HCT116 (cell line): Measurements from ENCODE around the gene HDHD5. TPM values are rescaled to one million over a fixed set of nuclear protein-coding genes. Genes with fewer than 3 reads are reported as not detected.

Experiments used
- ATAC-seq: fragments of 200-7000 bp; cut with Tn5 transposase; 2 replicates; pipeline ENCODE4 v1.9.1; 2020; ENCODE audit warnings: mild to moderate bottlenecking, moderate library complexity
- BruUV-seq: library from RNA; stranded (reverse); fragments of 400-500 nt; replicated peaks from 2 replicates; lab custom pipeline; 2021; lab: Mats Ljungman, UMichigan
- CTCF ChIA-PET: fragments of 300-600 bp; sonication (Branson Sonifier 250); formaldehyde crosslinking; loops from one replicate; lab custom pipeline; 2021; ENCODE audit warnings: antibody characterized with exemption; lab: Charles Lee
- POLR2A ChIA-PET: fragments of 300-600, 350-600 bp; sonication (Branson Sonifier 250); formaldehyde crosslinking; loops from one replicate; lab custom pipeline; 2021; ENCODE audit warnings: antibody characterized with exemption; lab: Charles Lee
- RAD21 ChIA-PET, 2 experiments: fragments of 300-600 bp; sonication (Branson Sonifier 250); formaldehyde crosslinking; loops; one replicate each; lab custom pipeline; 2023; ENCODE audit warnings: low total read pairs in 2 of 2; ENCODE audit not compliant: uncharacterized antibody in 2 of 2, unreplicated experiment in 2 of 2, low non-redundant PET in 1 of 2; lab: Charles Lee
- DNase-seq: peaks from one replicate; pipeline ENCODE4 v3.0.0-alpha.2; 2010; ENCODE audit warnings: low read depth, low spot score
- H2AFZ ChIP-seq: fragments of 200-600 bp; shearing (Covaris generic), sonication (generic); 2 replicates; pipeline ENCODE4 v1.6.1; 2017; ENCODE audit warnings: low read depth, mixed run types, mixed read lengths, antibody characterized with exemption, low read length; ENCODE audit not compliant: poor library complexity, severe bottlenecking
- H3K27ac ChIP-seq: 2 replicates; pipeline ENCODE4 v1.5.1; 2012; ENCODE audit warnings: low read depth, low read length
- H3K27me3 ChIP-seq: fragments of 200-600 bp; sonication (generic); 2 replicates; pipeline ENCODE4 v1.6.1; 2016; ENCODE audit warnings: mixed run types, low read length, mixed read lengths; ENCODE audit not compliant: insufficient read depth
- H3K36me3 ChIP-seq, 2 experiments: fragments of 200-500 bp in 1 of 2; fragments of 200-600 bp in 1 of 2; sonication (Bioruptor generic) in 1 of 2; sonication (generic) in 1 of 2; 2 replicates each; pipeline versions ENCODE4 v1.5.1 to v1.6.1; 2014 to 2016; ENCODE audit warnings: low read length in 2 of 2, inconsistent platforms in 1 of 2, mixed read lengths in 1 of 2, mixed run types in 1 of 2; ENCODE audit not compliant: insufficient read depth in 2 of 2, control insufficient read depth in 1 of 2
- H3K4me1 ChIP-seq, 2 experiments: fragments of 200-600 bp in 1 of 2; sonication (generic) in 1 of 2; 2 replicates each; pipeline versions ENCODE4 v1.5.1 to v1.6.1; 2012 to 2017; ENCODE audit warnings: low read length in 2 of 2, inconsistent platforms in 1 of 2, mild to moderate bottlenecking in 1 of 2, mixed read lengths in 1 of 2, mixed run types in 1 of 2, moderate library complexity in 1 of 2; ENCODE audit not compliant: insufficient read depth in 2 of 2, control insufficient read depth in 1 of 2
- H3K4me2 ChIP-seq: fragments of 200-600 bp; sonication (generic); 2 replicates; pipeline ENCODE4 v1.6.1; 2017; ENCODE audit warnings: mixed run types, low read length, mixed read lengths
- H3K4me3 ChIP-seq, 2 experiments: fragments of 200-600 bp in 1 of 2; sonication (generic) in 1 of 2; replicated peaks in 1 of 2; 2 replicates each; pipeline ENCODE4 v1.5.1; 2011 to 2016; ENCODE audit warnings: low read length in 2 of 2, control low read depth in 1 of 2, low read depth in 1 of 2, mild to moderate bottlenecking in 1 of 2, mixed read lengths in 1 of 2, mixed run types in 1 of 2
- H3K79me2 ChIP-seq: fragments of 200-600 bp; sonication (generic); 2 replicates; pipeline ENCODE4 v1.6.1; 2017; ENCODE audit warnings: mild to moderate bottlenecking, mixed run types, low read length, moderate library complexity, mixed read lengths; ENCODE audit not compliant: insufficient read depth
- H3K9ac ChIP-seq: fragments of 200-600 bp; sonication (generic); 2 replicates; pipeline ENCODE4 v1.6.1; 2016; ENCODE audit warnings: low read length, mixed read lengths
- H3K9me2 ChIP-seq: fragments of 200-600 bp; sonication (generic), shearing (Covaris generic); 2 replicates; pipeline ENCODE4 v1.6.1; 2017; ENCODE audit warnings: mixed run types, mild to moderate bottlenecking, moderate library complexity; ENCODE audit not compliant: insufficient read depth
- H3K9me3 ChIP-seq, 2 experiments: fragments of 200-500 bp in 1 of 2; fragments of 200-600 bp in 1 of 2; sonication (Bioruptor generic) in 1 of 2; sonication (generic) in 1 of 2; 2 replicates each; pipeline ENCODE4 v1.6.1; 2014 to 2017; ENCODE audit warnings: low read length in 2 of 2, mixed read lengths in 2 of 2, inconsistent platforms in 1 of 2, low read depth in 1 of 2, mild to moderate bottlenecking in 1 of 2, mixed run types in 1 of 2, moderate library complexity in 1 of 2; ENCODE audit not compliant: control insufficient read depth in 1 of 2, insufficient read depth in 1 of 2
- H4K20me1 ChIP-seq: fragments of 200-600 bp; sonication (generic), shearing (Covaris generic); 2 replicates; pipeline ENCODE4 v1.6.1; 2017; ENCODE audit warnings: mixed run types, mild to moderate bottlenecking, moderate library complexity; ENCODE audit not compliant: insufficient read depth
- CEBPB ChIP-seq: IDR thresholded peaks from 2 replicates; pipeline ENCODE4 v1.6.1; 2012; ENCODE audit warnings: low read depth
- CTCF ChIP-seq, 3 experiments: fragments of 200-600 bp in 1 of 3; sonication (generic) in 1 of 3; IDR thresholded peaks in 2 of 3; conservative IDR thresholded peaks in 1 of 3; 2 replicates each; pipeline ENCODE4 v1.5.1; 2012 to 2017; ENCODE audit warnings: low read depth in 2 of 3, low read length in 2 of 3, antibody characterized with exemption in 1 of 3, borderline replicate concordance in 1 of 3, control low read depth in 1 of 3, mild to moderate bottlenecking in 1 of 3, mixed read lengths in 1 of 3, mixed run types in 1 of 3, moderate library complexity in 1 of 3; ENCODE audit not compliant: insufficient read depth in 1 of 3
- EZH2phosphoT487 ChIP-seq: fragments of 200-600 bp; IDR thresholded peaks from 2 replicates; pipeline ENCODE4 v1.6.1; 2018; ENCODE audit warnings: antibody characterized with exemption, borderline replicate concordance
- JUND ChIP-seq: IDR thresholded peaks from 2 replicates; pipeline ENCODE4 v1.6.1; 2012
- POLR2A ChIP-seq: IDR thresholded peaks from 2 replicates; pipeline ENCODE4 v1.7.0; 2011; ENCODE audit warnings: borderline replicate concordance; ENCODE audit not compliant: insufficient read depth, insufficient read length; ENCODE audit errors: extremely low read depth
- POLR2AphosphoS5 ChIP-seq: IDR thresholded peaks from 2 replicates; pipeline ENCODE4 v1.6.1; 2011; ENCODE audit warnings: mild to moderate bottlenecking, low read depth, low read length, moderate library complexity
- intact Hi-C: fragments of 100-400 bp; cut with micrococcal nuclease; formaldehyde crosslinking; loops from 2 replicates; pipeline ENCODE4 v1.10.0; 2022
- total RNA-seq: library from RNA; stranded (reverse); gene quantifications from one replicate; pipeline ENCODE4 v1.2.1, GENCODE V29; 2021; ENCODE audit not compliant: unreplicated experiment
- TF ChIP-seq, protein P1 (sequence below): IDR thresholded peaks from 2 replicates; pipeline ENCODE4 v1.6.1; 2012; ENCODE audit warnings: low read depth

HDHD5 gene
- total RNA-seq, 1 experiment from 2014 or later, result 70.1 TPM

DNA sequence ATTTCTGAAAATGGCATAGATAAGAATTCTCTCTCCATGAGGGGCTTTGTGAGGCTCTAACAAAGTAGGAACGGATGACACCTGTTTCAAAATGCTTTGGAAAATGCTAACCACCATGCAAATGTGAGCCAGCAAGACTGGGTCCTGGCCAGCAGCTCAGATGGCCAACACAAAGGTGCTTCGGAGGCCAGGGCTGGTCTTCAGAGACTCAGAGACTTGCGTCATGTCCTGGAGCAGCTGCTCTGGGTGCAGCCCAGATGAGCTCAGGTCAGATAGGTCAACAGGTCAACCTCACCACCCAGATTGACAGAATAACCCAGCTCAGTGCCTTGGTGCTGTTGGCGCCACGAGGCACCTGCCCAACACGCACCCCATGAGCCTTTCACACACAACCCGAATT lies 25.9 kb downstream of the HDHD5 start:
- no peaks in the 10 kb centered on the region for H3K9me2 ChIP-seq
- no peak overlapping the region for H3K4me2 ChIP-seq
- TF ChIP-seq CEBPB (no peak), POLR2A (no peak), POLR2AphosphoS5 (no peak), EZH2phosphoT487 (no peak), JUND (no peak), CTCF (IDR thresholded peaks at IDR 0.05 in 2 of 3, conservative IDR thresholded peaks at IDR 0.05 in 1 of 3; ENCODE audit: borderline replicate concordance in 1 of 3, insufficient read depth in 1 of 3, low read depth in 2 of 3, low read length in 2 of 3) (no peak)
- TF ChIP-seq, protein P1, sequence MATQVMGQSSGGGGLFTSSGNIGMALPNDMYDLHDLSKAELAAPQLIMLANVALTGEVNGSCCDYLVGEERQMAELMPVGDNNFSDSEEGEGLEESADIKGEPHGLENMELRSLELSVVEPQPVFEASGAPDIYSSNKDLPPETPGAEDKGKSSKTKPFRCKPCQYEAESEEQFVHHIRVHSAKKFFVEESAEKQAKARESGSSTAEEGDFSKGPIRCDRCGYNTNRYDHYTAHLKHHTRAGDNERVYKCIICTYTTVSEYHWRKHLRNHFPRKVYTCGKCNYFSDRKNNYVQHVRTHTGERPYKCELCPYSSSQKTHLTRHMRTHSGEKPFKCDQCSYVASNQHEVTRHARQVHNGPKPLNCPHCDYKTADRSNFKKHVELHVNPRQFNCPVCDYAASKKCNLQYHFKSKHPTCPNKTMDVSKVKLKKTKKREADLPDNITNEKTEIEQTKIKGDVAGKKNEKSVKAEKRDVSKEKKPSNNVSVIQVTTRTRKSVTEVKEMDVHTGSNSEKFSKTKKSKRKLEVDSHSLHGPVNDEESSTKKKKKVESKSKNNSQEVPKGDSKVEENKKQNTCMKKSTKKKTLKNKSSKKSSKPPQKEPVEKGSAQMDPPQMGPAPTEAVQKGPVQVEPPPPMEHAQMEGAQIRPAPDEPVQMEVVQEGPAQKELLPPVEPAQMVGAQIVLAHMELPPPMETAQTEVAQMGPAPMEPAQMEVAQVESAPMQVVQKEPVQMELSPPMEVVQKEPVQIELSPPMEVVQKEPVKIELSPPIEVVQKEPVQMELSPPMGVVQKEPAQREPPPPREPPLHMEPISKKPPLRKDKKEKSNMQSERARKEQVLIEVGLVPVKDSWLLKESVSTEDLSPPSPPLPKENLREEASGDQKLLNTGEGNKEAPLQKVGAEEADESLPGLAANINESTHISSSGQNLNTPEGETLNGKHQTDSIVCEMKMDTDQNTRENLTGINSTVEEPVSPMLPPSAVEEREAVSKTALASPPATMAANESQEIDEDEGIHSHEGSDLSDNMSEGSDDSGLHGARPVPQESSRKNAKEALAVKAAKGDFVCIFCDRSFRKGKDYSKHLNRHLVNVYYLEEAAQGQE, result no peak
- intact Hi-C loops, result no loop called here
- no peaks in the 10 kb centered on the region for H3K9me3 ChIP-seq
- no peak for ATAC-seq
- no peak overlapping the region for H3K27ac ChIP-seq
- no peaks in the 10 kb centered on the region for H3K79me2 ChIP-seq
- H2AFZ ChIP-seq, result no peak overlapping the region
- POLR2A ChIA-PET, result no interaction called here
- H3K27me3 ChIP-seq, result no peaks in the 10 kb centered on the region
- H4K20me1 ChIP-seq, result no peaks in the 10 kb centered on the region
- RAD21 ChIA-PET, result no interaction called here
- CTCF ChIA-PET, result interaction anchor here (1.0 kb wide), 1 partner anchor 39 kb away, joined by 4 read pairs; no protein-coding TSS in a partner anchor
- DNase-seq, result no peak
- H3K4me1 ChIP-seq, result 0 out of 4 replicates have a peak, but pooled peaks cover 0 to 3% of the 10 kb centered on the region in 2 experiments
- no peak overlapping the region for H3K4me3 ChIP-seq
- no peak overlapping the region for H3K9ac ChIP-seq
- BruUV-seq, result no TSS peak
- peaks cover 0 to 5% of the 10 kb centered on the region in 2 experiments; a peak in 1 of 4 replicates for H3K36me3 ChIP-seq
